Fibroblast of lung (primary cell): ENCODE measurements around the gene PRCC.

ENCODE experiments used
- CTCF ChIP-seq, 2 donors: IDR thresholded peaks in 1 of 2; conservative IDR thresholded peaks in 1 of 2; 1 replicate in 1 of 2; 2 replicates in 1 of 2; pipeline ENCODE4 v1.5.1; 2011 to 2012; ENCODE audit warnings: low read length in 2 of 2, control low read depth in 1 of 2, inconsistent platforms in 1 of 2, low read depth in 1 of 2, mild to moderate bottlenecking in 1 of 2
- EZH2 ChIP-seq: IDR thresholded peaks from 2 replicates; pipeline ENCODE4 v1.5.1; 2012; ENCODE audit warnings: low read length, control low read depth, mild to moderate bottlenecking; ENCODE audit errors: missing control alignments

GRCh38 chr1:156795787-156796186, 28.5 kb downstream of the PRCC start:
- no peak for TF ChIP-seq CTCF (conservative IDR thresholded peaks at IDR 0.05 in 1 of 2, IDR thresholded peaks at IDR 0.05 in 1 of 2; ENCODE audit: low read depth in 1 of 2, low read length in 2 of 2)
- TF ChIP-seq EZH2, result no peak
